ENCODE results near the gene ADIRF.

ADIRF gene

DNA sequence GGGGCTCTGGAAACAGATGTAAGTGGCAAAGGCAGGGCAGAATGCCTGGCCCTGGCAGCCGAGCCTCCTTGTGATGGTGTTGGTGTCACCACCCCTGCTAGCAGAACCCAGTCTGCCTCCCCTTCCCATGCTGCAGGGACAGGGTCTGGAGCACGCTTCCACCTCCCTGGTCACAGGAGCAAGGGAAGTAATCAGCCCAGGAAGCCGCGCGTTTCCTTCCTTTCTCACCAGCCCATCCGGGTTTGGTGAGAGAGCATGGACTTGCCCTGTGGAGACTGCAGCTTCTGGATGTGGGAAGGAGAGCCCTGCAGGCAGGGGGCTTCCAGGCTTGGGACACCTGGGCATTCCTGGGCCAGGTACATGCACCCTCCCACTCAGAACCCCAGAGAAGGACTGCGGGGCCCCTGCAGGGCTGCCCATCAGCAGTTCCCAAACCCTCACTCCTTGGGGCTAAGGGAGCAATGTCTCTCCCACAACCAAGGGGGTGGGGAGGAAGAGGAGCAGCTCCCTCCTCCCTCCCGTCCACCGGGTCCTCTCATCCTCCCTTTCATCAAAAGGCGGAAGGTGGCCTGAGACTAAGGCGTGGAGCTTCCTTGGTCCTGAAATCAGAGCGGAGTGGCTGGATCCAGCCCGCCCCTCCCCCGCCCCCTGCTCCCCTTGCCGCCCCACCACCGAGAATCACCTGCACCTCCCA, 12.6 kb upstream of the ADIRF start:
- no peak for TF ChIP-seq FOXM1 (IDR thresholded peaks at IDR 0.05; ENCODE audit: borderline replicate concordance, low read depth)
- TF ChIP-seq, protein P1, sequence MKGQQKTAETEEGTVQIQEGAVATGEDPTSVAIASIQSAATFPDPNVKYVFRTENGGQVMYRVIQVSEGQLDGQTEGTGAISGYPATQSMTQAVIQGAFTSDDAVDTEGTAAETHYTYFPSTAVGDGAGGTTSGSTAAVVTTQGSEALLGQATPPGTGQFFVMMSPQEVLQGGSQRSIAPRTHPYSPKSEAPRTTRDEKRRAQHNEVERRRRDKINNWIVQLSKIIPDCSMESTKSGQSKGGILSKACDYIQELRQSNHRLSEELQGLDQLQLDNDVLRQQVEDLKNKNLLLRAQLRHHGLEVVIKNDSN (IDR thresholded peaks at IDR 0.05) = no peak
- no peak for TF ChIP-seq CEBPB (IDR thresholded peaks at IDR 0.05)
- TF ChIP-seq RAD21 (IDR thresholded peaks at IDR 0.05; ENCODE audit: low read depth) = no peak
- no peak for TF ChIP-seq NFIC (IDR thresholded peaks at IDR 0.05)
- TF ChIP-seq TEAD4 (IDR thresholded peaks at IDR 0.05) = no peak
- no peak for TF ChIP-seq TCF12 (IDR thresholded peaks at IDR 0.05; ENCODE audit: low read depth)

DNA sequence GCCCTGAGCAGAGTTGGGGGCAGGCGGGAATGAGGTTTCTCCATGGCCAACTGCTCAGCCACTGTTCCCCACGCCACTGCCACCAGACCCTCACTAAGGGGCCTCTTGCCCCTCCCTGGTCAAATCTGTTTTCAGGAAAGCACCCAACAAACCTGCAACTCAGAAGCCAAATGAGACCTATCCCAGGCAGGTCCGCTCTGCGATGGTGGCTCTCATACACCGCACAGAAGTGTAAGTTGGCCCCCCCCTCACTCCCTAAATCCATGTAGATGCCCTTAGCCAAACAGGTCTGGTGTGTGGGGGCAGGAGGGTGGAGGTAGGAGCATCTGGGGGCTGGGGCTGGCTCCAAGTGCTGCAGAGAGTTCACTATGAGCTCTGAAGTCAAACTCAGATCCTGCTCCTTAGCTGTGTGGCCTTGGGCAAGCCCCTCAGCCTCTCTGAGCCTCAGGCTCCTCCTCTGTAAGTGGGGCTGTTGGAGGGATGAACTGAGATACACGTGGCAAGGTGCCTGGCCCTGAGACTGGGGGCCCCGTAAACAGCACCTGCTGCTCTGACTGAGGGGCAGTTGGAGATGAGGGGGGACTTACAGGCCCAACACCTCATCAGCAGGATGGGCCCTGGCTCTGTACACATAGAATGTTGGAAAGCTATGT, 12.0 kb upstream of the ADIRF start:
- no peak for TF ChIP-seq TCF12 (IDR thresholded peaks at IDR 0.05; ENCODE audit: low read depth)
- TF ChIP-seq CEBPB (IDR thresholded peaks at IDR 0.05) = no peak
- no peak for TF ChIP-seq TEAD4 (IDR thresholded peaks at IDR 0.05)
- TF ChIP-seq, protein P1 (IDR thresholded peaks at IDR 0.05) = no peak
- TF ChIP-seq YY1 (IDR thresholded peaks at IDR 0.05; ENCODE audit: low read depth) = no peak
- TF ChIP-seq RAD21 (IDR thresholded peaks at IDR 0.05; ENCODE audit: low read depth) = no peak
- TF ChIP-seq NFIC (IDR thresholded peaks at IDR 0.05) = no peak
- no peak for TF ChIP-seq FOXM1 (IDR thresholded peaks at IDR 0.05; ENCODE audit: borderline replicate concordance, low read depth)
- no peak for TF ChIP-seq EGR1 (IDR thresholded peaks at IDR 0.05)
- TF ChIP-seq ZBTB7A (IDR thresholded peaks at IDR 0.05; ENCODE audit: low read depth) = no peak
- TF ChIP-seq, protein P2, sequence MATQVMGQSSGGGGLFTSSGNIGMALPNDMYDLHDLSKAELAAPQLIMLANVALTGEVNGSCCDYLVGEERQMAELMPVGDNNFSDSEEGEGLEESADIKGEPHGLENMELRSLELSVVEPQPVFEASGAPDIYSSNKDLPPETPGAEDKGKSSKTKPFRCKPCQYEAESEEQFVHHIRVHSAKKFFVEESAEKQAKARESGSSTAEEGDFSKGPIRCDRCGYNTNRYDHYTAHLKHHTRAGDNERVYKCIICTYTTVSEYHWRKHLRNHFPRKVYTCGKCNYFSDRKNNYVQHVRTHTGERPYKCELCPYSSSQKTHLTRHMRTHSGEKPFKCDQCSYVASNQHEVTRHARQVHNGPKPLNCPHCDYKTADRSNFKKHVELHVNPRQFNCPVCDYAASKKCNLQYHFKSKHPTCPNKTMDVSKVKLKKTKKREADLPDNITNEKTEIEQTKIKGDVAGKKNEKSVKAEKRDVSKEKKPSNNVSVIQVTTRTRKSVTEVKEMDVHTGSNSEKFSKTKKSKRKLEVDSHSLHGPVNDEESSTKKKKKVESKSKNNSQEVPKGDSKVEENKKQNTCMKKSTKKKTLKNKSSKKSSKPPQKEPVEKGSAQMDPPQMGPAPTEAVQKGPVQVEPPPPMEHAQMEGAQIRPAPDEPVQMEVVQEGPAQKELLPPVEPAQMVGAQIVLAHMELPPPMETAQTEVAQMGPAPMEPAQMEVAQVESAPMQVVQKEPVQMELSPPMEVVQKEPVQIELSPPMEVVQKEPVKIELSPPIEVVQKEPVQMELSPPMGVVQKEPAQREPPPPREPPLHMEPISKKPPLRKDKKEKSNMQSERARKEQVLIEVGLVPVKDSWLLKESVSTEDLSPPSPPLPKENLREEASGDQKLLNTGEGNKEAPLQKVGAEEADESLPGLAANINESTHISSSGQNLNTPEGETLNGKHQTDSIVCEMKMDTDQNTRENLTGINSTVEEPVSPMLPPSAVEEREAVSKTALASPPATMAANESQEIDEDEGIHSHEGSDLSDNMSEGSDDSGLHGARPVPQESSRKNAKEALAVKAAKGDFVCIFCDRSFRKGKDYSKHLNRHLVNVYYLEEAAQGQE (IDR thresholded peaks at IDR 0.05; ENCODE audit: low read depth) = no peak

DNA sequence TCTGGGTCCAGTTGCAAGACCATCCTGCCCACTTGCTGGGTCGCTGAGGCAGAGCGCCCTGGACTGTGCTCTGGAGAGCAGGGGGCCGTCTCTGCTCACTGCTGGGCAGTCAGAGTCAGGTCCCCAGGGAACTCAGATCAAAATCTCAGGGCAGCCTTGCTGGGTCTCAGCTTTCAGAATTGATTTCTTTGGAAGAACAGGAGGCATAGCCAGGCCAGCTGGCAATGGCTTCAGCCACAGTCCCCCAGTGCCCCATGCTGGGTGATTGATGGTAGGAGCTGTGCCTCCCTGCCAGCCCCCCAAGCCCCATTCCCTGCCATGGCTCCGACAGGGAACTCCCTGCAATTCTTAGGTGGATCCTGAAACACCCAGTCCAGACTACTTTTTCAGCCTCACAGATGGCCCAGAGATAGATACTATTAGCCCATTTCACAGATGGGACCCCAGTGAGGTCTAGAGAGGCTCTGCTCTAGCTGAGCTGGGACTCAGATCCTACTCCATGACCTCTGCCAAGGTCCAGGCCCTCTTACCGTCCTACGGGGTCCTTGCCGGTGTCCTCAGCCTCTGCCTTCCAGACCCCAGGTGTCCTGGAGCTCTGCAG, 11.3 kb upstream of the ADIRF start:
- TF ChIP-seq TCF12 (IDR thresholded peaks at IDR 0.05; ENCODE audit: low read depth) (no peak), YY1 (IDR thresholded peaks at IDR 0.05; ENCODE audit: low read depth) (no peak), TAF1 (IDR thresholded peaks at IDR 0.05; ENCODE audit: low read depth) (no peak), FOXM1 (IDR thresholded peaks at IDR 0.05; ENCODE audit: borderline replicate concordance, low read depth) (no peak), TEAD4 (IDR thresholded peaks at IDR 0.05) (no peak), CREB1 (IDR thresholded peaks at IDR 0.05; ENCODE audit: low read depth) (no peak), EP300 (IDR thresholded peaks at IDR 0.05; ENCODE audit: borderline replicate concordance) (no peak), EGR1 (IDR thresholded peaks at IDR 0.05) (no peak), CEBPB (IDR thresholded peaks at IDR 0.05) (no peak), NFIC (IDR thresholded peaks at IDR 0.05) (no peak), RAD21 (IDR thresholded peaks at IDR 0.05; ENCODE audit: low read depth) (no peak)
- TF ChIP-seq, protein P2 (IDR thresholded peaks at IDR 0.05; ENCODE audit: low read depth) = no peak
- TF ChIP-seq, protein P3, sequence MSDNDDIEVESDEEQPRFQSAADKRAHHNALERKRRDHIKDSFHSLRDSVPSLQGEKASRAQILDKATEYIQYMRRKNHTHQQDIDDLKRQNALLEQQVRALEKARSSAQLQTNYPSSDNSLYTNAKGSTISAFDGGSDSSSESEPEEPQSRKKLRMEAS (IDR thresholded peaks at IDR 0.05) = no peak

DNA sequence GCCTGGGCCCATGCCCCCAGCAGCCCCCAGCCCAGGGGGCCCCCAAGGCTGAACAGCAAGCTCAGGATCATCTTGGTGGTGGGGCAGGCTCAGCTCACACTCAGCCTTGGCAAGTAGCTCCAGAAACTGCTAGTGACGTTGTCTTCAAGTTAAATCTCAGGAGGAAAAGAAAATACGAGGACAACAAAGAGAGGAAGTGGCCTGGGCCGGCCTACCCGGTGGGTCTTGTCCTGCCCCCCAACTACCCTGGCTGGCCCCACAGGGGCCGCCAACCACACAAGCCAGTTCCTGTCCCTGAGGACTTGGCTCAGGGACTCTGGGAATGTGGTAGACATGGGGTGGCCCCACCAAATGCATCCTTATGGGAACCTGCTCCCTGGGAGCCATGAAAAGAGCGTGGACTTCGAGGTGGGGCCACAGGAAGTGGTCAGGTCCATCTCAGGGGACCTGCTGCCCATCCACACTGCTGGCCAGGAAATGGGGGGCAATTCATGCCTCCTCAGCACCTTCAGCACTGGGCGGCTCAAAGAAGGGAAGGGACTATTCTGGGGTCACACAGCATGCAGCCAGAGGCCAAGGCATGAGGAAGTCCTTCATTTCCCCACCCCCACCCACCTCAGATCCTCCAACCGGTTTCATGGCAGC, 10.7 kb upstream of the ADIRF start, which contains the start of gene MMRN2:
MMRN2 (minus strand) TSS at position 145 of the 645 bp plus-strand sequence; CDS start at position 71, 74 bp downstream.
- TF ChIP-seq TEAD4 (IDR thresholded peaks at IDR 0.05) (no peak), ZBTB7A (IDR thresholded peaks at IDR 0.05; ENCODE audit: low read depth) (no peak), NFIC (IDR thresholded peaks at IDR 0.05) (no peak), TCF12 (IDR thresholded peaks at IDR 0.05; ENCODE audit: low read depth) (no peak), FOXM1 (IDR thresholded peaks at IDR 0.05; ENCODE audit: borderline replicate concordance, low read depth) (no peak)
- TF ChIP-seq, protein P2 (IDR thresholded peaks at IDR 0.05; ENCODE audit: low read depth) = no peak

Data from Ishikawa (cell line).